Thoracic aorta (tissue), 2 donors: ENCODE data around the gene GOLPH3. TPM values are rescaled to one million over a fixed set of nuclear protein-coding genes. Genes with fewer than 3 reads are reported as not detected.

Experiments
- ATAC-seq: fragments of 150-250 bp; one replicate; pipeline ENCODE4 v1.8.0; 2017; ENCODE audit warnings: low read depth; ENCODE audit not compliant: insufficient number of reproducible peaks, low FRiP score
- DNase-seq: peaks from one replicate; pipeline ENCODE4 v3.0.0-alpha.2; 2020; ENCODE audit warnings: low spot score
- H3K27ac ChIP-seq, 2 donors: fragments of 200-600 bp; sonication (generic); 1 replicate in 1 of 2; 2 replicates in 1 of 2; pipeline ENCODE4 v1.5.1; 2016; ENCODE audit warnings: mild to moderate bottlenecking in 2 of 2, moderate library complexity in 2 of 2
- H3K27me3 ChIP-seq: fragments of 200-600 bp; sonication (generic); replicated peaks from 2 replicates; pipeline ENCODE4 v1.6.0; 2016; ENCODE audit warnings: mild to moderate bottlenecking; ENCODE audit not compliant: insufficient read depth
- H3K36me3 ChIP-seq: fragments of 200-600 bp; sonication (generic); one replicate; pipeline ENCODE4 v1.5.1; 2016
- H3K4me1 ChIP-seq, 2 donors: fragments of 200-600 bp; sonication (generic); 1 replicate in 1 of 2; 2 replicates in 1 of 2; pipeline versions ENCODE4 v1.5.1 to v1.6.0; 2016; ENCODE audit warnings: low read depth in 2 of 2, mild to moderate bottlenecking in 1 of 2; ENCODE audit not compliant: control insufficient read depth in 1 of 2
- H3K4me3 ChIP-seq: fragments of 200-600 bp; sonication (generic); 2 replicates; pipeline ENCODE4 v1.5.1; 2016; ENCODE audit warnings: mild to moderate bottlenecking
- H3K9me3 ChIP-seq: fragments of 200-600 bp; sonication (generic); 2 replicates; pipeline ENCODE4 v1.5.1; 2016
- total RNA-seq, 2 donors: library from RNA; depleted of rRNA; stranded (reverse); fragments of >200 nt; gene quantifications; one replicate each; pipeline versions ENCODE4 v1.1.0 to v1.2.3, GENCODE V29; 2016
- TF ChIP-seq, protein P1 (sequence below): fragments of 200-600 bp; sonication (generic); IDR thresholded peaks from one replicate; pipeline ENCODE4 v1.5.1; 2019; ENCODE audit warnings: antibody characterized with exemption

GOLPH3 gene
- total RNA-seq, 2 donors from 2014 or later, result 71.8 to 113 TPM

DNA sequence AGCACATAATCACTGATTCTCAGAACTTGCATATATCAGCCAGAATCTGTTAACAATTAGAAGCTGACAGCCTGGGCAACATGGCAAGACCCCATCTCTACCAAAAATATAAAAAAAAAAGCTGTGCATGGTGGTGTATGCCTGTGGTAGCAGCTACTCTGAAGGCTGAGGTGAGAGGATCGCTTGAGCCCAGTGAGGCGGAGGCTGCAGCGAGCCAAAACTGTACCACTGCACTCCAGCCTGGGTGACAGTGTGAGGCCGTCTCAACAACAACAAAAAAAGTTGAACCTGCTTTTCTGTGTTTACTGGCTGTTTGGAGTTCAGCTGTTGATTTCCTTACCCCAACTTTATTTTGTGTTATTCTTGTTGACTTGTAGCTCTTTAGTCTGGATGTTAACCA, 66.8 kb downstream of the GOLPH3 start:
- no peaks in the 10 kb centered on the region for H3K9me3 ChIP-seq
- H3K27ac ChIP-seq, result no peak overlapping the region
- no peaks in the 10 kb centered on the region for H3K4me1 ChIP-seq
- ATAC-seq (no peak), DNase-seq (no peak)
- TF ChIP-seq, protein P1, sequence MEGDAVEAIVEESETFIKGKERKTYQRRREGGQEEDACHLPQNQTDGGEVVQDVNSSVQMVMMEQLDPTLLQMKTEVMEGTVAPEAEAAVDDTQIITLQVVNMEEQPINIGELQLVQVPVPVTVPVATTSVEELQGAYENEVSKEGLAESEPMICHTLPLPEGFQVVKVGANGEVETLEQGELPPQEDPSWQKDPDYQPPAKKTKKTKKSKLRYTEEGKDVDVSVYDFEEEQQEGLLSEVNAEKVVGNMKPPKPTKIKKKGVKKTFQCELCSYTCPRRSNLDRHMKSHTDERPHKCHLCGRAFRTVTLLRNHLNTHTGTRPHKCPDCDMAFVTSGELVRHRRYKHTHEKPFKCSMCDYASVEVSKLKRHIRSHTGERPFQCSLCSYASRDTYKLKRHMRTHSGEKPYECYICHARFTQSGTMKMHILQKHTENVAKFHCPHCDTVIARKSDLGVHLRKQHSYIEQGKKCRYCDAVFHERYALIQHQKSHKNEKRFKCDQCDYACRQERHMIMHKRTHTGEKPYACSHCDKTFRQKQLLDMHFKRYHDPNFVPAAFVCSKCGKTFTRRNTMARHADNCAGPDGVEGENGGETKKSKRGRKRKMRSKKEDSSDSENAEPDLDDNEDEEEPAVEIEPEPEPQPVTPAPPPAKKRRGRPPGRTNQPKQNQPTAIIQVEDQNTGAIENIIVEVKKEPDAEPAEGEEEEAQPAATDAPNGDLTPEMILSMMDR, result no peak
- H3K36me3 ChIP-seq, result peaks cover 34% of the 10 kb centered on the region
- H3K27me3 ChIP-seq, result no peaks in the 10 kb centered on the region
- no peak overlapping the region for H3K4me3 ChIP-seq

DNA sequence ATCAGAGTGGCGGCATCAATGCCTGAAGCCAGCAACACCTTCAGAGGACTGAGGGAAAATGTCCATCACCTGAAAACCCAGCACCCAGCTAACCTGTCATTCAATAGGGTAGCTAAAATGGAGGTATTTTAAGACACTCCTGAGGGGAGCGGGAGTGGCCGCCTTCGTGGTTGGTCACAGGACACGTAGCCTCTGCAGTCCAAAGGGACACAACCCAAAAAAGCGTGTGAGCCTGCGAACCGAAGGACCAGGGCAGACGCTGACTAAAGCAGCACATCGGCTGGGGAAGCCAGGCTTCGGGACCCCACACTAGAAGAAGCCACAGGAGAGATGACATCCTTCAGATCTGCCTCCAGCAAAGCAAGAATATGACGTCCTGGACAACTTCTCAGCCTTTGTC, 70.6 kb downstream of the GOLPH3 start:
- H3K27ac ChIP-seq, result no peak overlapping the region
- no peaks in the 10 kb centered on the region for H3K9me3 ChIP-seq
- ATAC-seq (no peak), DNase-seq (no peak)
- no peaks in the 10 kb centered on the region for H3K27me3 ChIP-seq
- TF ChIP-seq, protein P1, result no peak
- peaks cover 27% of the 10 kb centered on the region for H3K36me3 ChIP-seq
- peaks cover 0 to 17% of the 10 kb centered on the region in 2 donors for H3K4me1 ChIP-seq
- H3K4me3 ChIP-seq, result no peak overlapping the region

DNA sequence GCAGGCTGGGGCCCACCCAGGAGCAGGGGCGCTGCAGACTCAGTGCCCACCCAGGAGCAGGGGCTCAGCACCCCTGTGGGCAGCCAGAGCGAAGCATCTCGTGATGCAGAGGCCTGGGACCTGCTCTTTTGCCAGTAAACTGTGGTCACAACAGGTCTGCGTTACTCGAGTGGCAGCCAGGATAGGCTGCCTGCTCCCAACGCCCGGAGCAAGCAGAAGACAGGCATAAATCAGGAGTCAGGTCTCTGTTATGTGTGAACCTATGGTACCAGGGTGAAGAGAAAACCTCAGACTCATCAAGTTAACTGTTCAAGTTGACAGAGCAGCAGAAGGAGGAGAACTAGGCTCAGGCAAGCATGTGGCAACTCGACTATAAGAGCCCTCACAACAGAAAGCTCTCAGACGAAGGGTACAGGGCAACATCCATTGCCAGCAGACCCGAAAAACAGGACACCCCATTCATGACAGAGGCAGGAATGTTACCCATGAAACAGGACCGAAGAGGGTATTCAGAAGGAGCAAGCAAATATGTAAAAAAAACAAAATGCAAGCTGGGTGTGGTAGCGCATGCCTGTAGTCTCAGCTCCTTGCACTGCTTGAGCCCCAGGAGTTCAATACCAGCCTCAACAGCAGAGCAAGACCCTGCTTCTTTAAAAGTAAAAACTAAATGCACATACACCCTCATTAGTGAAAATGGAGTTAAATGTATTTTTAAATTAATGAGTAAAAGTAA, 71.7 kb downstream of the GOLPH3 start:
- Histone ChIP-seq H3K36me3 (peaks cover 20% of the 10 kb centered on the region), H3K27ac (no peak overlapping the region), H3K4me3 (no peak overlapping the region), H3K27me3 (no peaks in the 10 kb centered on the region), H3K9me3 (no peaks in the 10 kb centered on the region), H3K4me1 (peaks cover 0 to 23% of the 10 kb centered on the region in 2 donors)
- ATAC-seq (no peak), DNase-seq (no peak)
- TF ChIP-seq, protein P1, result no peak

DNA sequence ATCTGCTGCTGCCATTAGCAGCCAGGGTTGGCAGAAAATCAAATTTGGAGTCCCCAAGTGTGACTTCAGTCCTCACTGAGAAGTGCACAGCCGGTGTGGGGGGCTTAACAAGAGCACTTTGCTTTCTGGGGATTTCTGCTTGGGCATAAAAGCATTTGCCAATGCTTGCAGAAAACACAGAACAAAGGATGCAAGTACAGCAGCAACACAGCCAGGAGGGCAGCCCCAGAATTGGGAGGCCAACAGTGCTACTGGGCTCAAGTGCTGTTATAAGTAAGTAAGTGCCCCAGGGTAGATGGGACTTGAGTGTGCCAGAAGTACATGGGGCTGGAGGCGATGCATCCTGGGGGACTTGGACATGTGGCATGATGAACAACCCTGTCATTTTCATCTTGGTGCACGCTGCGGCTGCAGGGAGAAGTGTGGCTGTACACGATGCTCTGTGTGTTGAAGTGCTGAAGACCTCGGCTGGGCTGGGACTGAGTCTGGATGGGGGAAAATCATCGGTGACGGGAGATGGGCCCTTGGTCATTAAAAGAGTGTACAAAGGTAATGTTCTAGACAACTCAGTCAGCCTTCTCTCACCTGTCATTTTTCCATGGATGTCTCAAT, 73.3 kb downstream of the GOLPH3 start:
- no peak for DNase-seq
- Histone ChIP-seq H3K27me3 (no peaks in the 10 kb centered on the region), H3K4me3 (no peak overlapping the region), H3K36me3 (peaks cover 13% of the 10 kb centered on the region), H3K27ac (no peak overlapping the region), H3K9me3 (no peaks in the 10 kb centered on the region), H3K4me1 (peaks cover 0 to 28% of the 10 kb centered on the region in 2 donors)
- ATAC-seq, result no peak
- TF ChIP-seq, protein P1, result no peak

DNA sequence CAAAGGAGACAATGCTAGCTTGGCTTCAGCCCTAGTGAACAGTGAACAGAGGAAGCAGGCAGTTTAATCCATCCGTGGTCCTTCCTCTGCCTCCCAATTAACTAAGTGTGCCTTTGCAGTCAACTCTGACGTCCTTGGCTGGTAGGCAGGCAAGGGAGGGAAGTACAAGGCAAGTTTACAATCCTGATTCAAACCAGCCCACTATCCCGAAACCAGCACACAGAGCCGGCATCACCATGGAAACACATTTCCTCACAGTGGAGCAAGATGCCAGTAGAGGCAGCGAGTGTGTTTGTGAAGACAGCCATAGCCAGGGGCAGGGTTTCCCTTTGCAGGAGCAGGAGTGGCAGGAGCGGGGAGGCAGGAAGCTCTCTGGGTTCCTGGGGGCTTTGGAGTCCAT, 73.9 kb downstream of the GOLPH3 start:
- ATAC-seq, result no peak
- TF ChIP-seq, protein P1, result no peak
- H3K27ac ChIP-seq, result no peak overlapping the region

More for the DNA sequence above, 73.9 kb downstream of the GOLPH3 start:
- Histone ChIP-seq H3K27me3 (no peaks in the 10 kb centered on the region), H3K4me1 (peaks cover 0 to 34% of the 10 kb centered on the region in 2 donors), H3K9me3 (no peaks in the 10 kb centered on the region), H3K36me3 (peaks cover 9% of the 10 kb centered on the region), H3K4me3 (no peak overlapping the region)
- no peak for DNase-seq
